Measurements from ENCODE around the gene CKS2.
A peak's percentile ranks its signal among the peaks of the same experiment; 100 is the strongest.
"Not testable (repeated sequence)": the region's sequence is repeated elsewhere in the genome, so short reads cannot be mapped to it uniquely, and the experiment has no call there.

CKS2 gene

DNA sequence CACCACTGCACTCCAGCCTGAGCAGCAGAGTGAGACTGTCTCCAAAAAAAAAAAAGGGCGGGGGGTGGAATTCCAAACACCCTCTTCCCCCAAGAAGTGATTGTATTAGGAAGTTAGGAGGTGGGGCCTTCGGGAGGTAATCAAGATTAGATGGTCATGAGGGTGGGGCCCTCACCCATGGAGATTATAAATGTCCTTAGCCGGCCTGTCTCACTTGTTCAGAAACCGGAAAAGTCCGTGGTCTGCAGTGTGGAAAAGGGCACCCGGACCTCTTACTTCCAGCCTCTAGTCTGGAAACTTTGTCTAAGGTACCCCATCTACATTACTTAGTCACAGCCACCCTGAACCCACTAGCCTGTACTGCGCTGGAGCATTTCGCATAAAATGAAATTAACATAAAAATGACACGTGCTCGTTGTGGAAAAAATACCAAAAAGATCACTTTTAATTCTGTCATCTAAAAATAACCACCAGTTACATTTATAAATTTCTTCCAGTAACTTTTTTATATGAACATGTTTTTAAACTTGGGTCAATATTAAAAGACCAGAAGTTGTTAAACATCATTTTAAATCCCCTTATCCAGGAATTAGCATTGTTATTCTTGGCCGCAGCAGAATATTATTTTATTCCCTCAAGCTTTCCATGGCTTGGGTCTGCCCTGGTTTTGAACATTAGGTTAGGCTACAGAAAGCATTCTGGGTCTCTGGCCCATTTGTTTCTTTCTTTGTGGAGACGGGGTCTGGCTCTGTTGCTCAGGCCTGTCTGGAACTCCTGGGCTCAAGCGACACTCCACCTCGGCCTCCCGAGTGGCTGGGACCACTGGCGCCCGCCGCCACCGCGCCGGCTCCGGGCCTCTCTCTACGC is 1.2 kb upstream of the CKS2 start:
- DNase-seq, result peak in 1 of 58 donors; percentile 71

DNA sequence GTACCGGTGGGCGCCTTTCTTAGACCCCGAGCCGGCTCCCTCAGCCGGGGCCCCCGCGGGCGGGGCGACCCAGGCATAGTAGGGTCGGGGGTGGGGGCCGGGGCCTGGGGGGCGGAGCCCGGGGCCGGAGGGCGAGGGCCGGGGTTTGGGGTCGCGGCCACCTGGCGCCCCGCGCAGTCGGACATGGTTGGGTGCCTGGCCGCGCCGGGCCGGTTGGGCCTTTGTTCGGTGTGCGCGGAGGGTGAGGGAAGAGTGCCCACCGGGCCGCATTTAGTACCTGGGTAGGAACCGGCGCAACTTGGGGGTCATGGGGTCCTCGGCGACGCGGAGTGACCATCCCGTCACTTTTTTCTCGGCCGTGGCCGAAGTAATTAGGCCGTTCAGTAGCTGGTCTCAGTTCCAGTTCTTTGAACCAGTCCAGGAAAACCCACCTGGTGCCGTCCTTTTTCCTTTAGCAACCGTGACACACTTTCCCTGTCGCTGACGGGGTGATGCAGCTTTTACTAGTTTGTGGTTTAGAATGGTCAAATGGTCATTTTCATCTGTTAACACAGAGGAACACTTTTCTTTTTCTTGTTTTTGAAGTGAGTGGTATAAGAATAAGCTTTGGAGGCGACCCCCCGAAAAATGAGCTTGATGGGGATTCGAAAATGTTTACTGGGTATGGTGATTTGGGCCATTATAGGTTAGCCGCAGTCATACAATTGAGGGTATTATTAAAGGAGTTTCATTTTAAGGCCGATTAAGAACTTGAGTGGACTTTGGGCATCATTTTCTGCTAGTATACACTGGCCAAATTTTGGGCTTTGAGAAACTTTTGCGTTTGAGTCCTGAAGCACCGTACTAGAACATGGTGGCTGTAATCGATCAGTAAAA is 589 bp downstream of the CKS2 start:
- peak in 3 of 58 donors; percentile 32 to 38 (median 37) for DNase-seq

DNA sequence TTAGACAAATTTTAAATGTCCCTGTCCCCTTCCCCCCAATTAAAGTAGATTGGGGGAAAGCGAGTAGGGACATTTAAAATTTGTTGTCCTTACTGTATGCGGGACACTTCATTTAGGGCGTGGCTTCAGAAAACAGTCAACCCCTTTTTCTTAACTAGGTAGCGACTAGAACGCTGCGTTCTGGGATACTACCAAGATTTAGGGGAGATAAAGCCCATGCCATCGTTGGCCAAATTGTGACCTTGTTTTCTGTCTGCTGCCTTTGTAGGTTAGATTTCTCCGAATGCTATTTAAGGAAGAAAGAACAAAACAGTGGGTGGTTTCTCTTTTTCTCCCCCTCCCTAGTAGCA is 1.2 kb downstream of the CKS2 start:
- DNase-seq, result no peak

DNA sequence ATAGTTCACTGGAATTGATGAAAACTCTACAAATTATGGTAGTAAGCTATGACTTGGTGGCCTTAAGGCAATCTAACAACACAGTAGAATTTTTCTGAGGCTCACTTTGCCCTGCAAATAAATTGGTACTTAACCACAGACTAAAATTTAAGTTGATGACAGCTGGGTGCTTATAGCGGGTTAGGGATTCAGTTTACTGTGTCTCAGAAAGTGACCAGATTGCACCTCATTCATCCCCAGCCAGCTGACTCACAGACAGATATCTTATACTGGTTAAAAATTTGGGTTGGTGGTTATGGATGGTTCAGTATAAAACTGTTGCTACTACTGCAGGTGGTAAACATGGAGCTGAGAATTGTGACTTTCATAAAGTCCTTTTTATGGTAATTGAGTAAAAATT is 2.8 kb downstream of the CKS2 start:
- no peak for DNase-seq

DNA sequence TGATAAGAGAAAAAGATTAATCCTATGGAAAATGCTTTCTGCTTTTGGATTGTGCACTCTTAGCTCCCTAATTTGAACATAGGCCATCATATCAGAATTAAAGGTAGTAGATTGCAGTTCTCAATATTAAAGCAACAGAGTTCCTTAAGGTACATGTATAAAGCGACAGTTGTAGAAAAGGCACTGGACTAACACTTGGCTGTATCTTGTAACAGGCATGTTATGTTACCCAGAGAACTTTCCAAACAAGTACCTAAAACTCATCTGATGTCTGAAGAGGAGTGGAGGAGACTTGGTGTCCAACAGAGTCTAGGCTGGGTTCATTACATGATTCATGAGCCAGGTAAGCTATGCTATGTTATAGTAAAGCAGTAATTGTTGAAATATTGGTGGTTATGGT is 4.0 kb downstream of the CKS2 start:
- no peak for DNase-seq

DNA sequence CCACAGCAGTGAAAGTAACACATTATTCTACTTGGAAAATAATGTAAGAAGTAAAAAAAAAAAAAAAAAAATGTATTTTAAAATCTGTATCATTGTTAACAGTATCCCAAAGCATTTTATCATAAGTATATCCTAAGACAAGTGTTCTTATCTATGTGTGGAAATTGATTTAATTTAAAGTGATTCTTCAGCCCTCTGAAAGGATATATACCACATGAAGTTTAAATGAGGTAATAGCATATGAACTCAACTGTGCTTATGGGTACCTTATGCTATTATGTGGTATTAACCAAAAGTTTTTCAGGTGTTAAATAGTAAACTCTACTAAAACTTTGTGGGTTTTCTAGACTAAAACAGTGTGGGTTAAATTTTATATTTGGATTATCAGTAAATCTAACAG is 4.5 kb downstream of the CKS2 start:
- DNase-seq, result no peak

DNA sequence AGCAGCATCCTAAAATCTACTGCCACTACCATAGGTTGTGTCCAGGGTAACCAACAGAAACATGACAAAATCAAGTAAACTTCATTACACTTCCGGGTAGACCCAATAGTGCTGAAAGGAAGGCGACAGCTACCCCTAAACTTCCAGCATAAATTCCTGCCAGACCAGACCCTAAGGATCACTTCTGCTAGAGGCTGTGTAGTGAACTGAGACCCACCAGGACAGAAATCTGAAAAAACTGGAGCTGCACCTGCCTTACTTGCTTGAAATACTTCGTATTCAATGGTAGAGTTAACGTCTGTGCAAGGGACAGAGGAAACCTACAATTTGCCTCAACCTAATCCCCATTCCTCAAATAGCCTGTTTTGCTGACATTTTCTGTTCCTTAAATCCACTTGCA is 6.3 kb downstream of the CKS2 start:
- DNase-seq, result no peak

DNA sequence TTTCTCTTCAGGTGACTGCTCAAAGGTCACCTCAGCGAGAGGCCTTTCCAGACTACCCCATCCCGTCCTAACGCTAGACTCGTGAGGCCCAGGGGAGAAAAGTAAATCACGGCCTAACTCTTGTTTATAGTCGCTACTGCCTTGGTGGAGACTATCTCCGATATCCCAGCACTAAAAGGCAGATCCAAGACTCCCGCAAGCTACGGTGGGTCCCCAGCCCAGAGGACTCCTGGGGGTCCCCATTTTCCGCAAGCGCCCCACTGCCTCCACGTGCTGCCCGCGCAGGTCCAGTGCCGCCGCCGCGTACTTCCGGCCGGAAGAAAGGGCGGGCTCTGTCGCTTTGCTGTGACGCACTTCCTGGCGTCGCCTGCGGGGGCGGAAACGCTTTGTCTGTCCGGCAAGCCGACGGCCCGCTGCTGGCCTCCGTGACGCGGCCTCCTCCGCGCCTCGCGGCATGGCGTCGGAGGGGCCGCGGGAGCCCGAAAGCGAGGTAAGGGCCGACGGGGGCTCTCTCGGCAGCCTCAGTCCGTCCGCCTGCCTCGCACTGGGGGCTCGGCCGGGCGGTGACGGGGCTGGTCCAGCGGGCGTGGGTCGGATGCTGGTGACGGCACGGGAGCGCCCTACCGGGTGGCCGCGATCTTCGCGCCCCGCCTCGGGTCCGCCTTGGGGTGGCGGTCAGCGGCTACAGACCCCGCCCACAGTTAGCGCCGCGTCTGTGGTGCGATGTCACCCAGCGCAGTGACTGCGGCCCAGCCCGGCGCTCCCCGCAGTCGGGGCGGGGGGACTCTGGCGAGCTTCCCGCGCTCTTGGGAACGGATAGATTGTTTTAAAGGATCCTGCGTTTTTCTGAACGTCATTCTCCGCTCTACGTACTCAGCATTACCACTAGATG is 7.4 kb downstream of the CKS2 start, which contains the start of gene SECISBP2:
Gene SECISBP2, plus strand, starts transcription at position 378 of the 892 bp plus-strand sequence. Its CDS starts 77 bp downstream, at position 455.
- peak; percentile 86 to 100 (median 95) for DNase-seq

DNA sequence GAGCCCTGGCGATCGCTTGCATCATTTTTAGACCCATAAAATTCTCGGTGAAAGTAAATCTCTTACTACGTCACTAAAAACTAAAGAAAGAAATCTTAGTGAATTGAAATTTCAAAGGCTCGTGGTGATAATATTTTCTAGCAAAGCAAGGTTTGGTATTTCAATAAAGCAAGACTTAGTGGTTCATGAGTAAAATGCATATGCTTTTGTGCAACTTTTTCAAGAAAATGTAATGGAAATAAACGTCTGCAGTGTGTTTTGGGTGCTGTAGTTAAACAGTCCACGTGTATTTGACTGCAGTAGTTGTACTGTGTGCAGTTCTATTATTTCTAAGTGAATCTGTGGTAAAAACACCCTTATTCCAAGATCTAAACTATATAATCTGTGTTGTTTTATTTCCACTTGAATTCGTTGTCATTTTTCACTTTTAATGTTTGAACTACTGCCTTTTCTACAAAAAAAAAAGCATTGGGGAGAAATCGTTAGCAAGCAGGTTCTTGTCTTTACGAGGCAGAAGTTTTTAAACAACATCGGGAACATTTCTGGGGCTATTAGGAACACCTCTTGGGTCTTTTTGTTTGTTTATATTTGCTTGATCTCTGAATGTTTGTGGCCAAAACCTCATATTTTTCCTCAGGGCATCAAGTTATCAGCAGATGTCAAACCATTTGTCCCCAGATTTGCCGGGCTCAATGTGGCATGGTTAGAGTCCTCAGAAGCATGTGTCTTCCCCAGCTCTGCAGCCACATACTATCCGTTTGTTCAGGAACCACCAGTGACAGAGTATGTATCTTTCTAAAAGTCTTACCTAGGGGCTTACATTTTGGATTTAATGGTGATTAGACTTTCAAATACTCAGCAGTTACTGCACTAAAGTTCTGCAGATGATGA is 8.3 kb downstream of the CKS2 start:
- no peak for DNase-seq

DNA sequence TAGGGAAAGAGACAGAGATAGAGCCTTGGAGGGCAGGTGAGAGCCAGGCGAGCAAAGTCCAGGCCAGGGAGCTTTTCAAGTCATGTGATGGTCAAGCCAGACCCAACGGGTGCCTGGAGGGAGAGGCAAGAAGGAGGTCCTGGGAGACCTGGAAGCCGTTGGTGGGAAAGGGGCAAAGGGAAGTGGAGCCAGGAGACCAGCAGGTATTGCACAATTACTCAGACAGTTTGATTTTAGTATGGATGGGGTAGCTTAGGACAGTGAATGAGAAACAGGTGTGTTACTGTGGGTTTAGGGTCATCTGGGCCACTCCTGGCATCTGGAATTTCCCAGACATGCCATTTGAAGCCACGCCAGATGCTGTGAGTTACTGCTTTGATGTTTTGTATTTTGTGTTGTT is 12.4 kb downstream of the CKS2 start:
- DNase-seq, result no peak

DNA sequence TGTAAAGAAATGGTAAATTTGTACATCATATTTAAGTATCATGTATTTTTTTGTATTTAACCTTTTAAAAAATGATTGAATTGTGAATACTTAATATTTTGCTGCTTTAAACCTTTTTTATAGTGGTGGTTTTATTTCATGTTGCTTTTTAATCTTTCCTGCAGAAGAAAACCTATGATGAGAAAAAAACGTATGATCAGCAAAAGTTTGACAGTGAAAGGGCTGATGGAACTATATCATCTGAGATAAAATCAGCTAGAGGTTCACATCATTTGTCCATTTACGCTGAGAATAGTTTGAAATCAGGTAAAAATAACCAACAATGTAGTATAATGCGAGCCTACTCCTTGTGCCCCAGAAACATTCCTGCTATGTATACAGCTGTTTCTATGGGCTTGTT is 14.7 kb downstream of the CKS2 start:
- no peak for DNase-seq

DNA sequence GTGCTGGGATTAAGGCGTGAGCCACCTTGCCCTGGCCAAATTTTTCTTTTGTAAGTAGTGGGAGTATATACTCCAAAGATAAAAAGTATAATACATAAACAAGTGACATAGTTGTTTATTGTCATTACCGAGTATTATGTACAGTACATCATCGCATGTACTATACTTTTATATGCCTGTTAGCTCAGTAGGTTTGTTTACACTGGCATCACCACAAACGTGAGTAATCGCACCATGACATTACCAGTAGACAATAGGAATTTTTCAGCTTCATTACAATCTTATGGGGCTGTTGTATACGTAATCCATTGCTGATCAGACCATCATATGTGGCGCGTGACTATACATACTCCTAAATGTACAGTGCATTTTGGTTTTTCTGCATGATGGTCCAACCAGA is 17.1 kb downstream of the CKS2 start:
- no peak for DNase-seq

DNA sequence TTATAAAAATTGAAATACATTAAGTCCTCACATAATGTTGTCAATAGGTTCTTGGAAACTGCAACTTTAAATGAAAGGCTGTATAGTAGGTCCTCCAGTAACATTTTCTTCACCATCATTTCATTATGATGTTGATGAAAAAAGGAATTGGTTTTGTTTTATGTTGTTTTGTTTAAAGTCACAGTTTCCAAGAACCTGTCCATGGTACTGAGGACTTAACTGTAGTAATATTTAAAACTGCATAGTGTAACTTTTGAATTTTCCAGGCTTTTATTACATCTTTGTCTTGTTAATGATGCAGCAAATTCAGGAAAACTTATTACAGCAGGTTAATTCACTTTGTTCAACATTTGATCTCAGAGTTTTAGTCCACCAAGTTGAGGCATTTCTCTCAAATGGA is 18.9 kb downstream of the CKS2 start:
- DNase-seq, result no peak

DNA sequence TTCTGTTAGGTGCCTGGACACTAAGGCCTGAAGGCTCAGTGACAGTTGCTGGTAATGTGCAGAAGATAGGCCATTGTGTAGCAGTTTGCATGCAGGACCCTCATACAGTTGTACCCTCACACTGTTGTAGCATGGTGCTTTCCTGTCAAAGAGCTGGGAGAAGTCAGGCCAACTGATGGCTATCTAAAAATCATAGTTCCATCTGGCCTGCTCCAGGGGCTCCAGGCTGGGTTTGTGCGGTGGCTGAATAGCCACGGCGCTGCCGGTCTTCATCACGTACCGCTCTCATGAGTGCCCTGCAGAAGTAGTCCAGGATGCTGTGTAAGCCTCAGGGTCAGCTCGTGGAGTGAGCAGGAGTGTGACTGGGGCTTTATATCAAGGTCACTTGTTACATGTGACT is 19.5 kb downstream of the CKS2 start:
- no peak for DNase-seq

DNA sequence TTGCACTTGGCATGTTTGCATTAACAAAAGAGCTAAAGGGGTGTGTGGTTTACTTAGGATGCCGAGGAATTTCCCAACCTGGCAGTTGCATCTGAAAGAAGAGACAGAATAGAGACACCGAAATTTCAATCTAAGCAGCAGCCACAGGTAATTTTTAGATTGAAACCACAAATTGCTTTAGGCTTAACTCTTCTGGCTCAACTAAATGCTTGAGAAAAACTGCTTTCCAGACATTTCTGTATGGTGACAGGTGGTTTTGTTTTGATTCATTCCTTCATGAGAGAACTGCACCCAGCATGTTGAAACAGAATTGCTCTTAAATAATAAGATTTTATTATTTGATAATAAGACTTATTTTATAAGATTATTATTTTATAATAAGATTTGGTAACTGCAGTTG is 28.8 kb downstream of the CKS2 start:
- no peak for DNase-seq

DNA sequence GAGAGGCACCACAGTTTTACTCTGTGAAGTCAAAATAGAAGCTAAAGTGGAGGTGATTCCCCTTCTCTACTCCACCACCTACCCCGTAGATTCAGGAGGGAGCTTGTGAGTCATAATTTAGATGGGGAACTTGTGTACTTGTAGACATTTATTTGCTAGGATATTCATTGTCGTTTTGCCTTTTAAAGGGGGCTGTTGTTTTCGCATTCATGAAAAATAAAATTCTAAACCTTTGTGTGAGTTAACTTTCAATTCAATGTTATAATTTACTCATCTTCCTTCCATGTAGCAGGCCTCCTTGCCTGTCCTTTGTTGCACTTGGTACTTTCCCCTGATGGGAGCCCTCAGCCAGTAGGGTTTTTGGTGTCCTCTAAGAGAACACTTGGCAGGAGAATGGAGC is 29.3 kb downstream of the CKS2 start:
- no peak for DNase-seq

DNA sequence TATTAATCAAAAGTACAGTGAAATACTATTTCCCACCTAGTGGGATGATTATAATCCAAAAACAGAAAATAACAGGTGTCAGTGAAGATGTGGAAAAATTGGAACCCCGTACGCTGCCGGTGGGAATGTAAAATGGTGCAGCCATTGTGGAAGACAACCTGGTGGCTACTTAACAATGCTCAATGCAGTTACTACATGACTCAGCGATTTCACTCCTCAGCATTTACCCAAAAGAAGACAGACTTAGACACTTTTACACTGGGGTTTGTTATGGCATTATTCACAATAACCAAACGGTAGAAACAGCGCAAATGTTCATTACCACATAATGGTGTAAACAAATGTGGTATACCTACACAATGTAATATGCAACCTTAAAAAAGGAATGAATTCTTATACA is 31.2 kb downstream of the CKS2 start:
- no peak for DNase-seq

DNA sequence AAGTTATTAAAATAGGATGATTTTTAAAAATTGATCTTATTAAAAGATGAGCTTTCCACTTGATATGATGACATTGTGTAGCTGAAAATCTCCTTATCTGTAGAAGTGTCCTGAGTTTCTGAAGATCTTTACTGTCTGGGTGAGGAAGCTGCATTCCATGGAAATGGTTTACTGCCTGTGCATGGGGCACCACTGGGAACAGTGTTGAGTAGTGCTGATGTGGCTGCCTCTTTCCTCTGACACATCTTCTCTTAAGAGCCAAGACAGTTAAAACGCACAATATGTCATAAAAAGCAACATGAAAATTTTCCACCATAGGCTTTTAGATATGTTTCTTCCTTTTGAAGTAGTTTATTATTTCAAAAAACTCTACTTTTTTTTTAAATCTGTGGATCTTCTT is 32.0 kb downstream of the CKS2 start:
- DNase-seq, result no peak

DNA sequence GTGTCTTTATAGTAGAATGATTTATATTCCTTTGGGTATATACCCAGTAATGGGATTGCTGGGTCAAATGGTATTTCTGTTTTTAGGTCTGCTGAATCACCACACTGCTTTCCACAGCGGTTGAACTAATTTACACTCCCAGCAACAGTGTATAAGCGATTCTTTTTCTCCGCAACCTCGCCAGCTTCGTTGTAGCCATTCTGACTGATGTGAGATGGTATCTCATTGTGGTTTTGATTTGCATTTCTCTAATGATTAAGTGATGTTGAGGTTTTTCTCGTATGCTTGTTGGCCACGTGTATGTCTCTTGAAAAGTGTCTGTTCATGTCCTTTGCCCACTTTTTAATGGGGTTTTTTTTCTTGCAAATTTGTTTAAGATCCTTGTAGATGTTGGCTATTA is 32.8 kb downstream of the CKS2 start:
- DNase-seq, result not testable (repeated sequence)

DNA sequence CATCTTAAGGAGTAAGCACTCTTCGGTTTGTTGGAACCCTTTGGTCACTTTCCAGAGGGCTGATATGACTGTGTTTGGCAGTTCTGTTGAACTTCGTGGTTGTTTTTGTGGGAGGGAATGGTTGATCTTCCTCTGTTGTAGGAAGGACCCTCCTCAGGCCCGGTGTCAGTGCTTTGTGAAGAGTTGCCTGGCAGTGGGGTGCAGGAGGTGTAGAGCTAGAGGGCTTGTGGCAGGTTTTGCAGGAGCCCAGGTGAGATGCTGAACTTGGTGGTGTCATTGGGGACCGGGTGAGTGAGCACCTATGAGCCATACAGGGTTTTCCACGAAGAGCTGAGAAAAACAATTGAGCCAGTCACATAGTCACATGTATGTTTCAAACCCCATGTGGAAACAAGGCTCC is 34.5 kb downstream of the CKS2 start:
- no peak for DNase-seq
